Thyroid gland (tissue), 4 donors: ENCODE results near the gene MAN2A2. TPM values are rescaled to one million over a fixed set of nuclear protein-coding genes. Genes with fewer than 3 reads are reported as not detected.
"Not testable (repeated sequence)": the region's sequence is repeated elsewhere in the genome, so short reads cannot be mapped to it uniquely, and the experiment has no call there.

Source experiments
- DNase-seq, 2 donors: peaks; one replicate each; pipeline ENCODE4 v3.0.0-alpha.2; 2019
- H3K27ac ChIP-seq, 3 donors: fragments of 200-600 bp; sonication (generic); 1 replicate in 2 of 3; 2 replicates in 1 of 3; pipeline ENCODE4 v1.5.1; 2016 to 2019; ENCODE audit warnings: mild to moderate bottlenecking in 1 of 3, moderate library complexity in 1 of 3
- H3K27me3 ChIP-seq: fragments of 200-600 bp; sonication (generic); one replicate; pipeline ENCODE4 v1.5.1; 2019
- H3K36me3 ChIP-seq, 2 donors: fragments of 200-600 bp; sonication (generic); one replicate each; pipeline ENCODE4 v1.5.1; 2016 to 2019
- H3K4me1 ChIP-seq, 2 donors: fragments of 200-600 bp; sonication (generic); one replicate each; pipeline ENCODE4 v1.5.1; 2017 to 2019
- H3K4me3 ChIP-seq, 3 donors: fragments of 200-600 bp; sonication (generic); replicated peaks in 1 of 3; 1 replicate in 2 of 3; 2 replicates in 1 of 3; pipeline ENCODE4 v1.5.1; 2016; ENCODE audit warnings: mild to moderate bottlenecking in 1 of 3
- H3K9me3 ChIP-seq: fragments of 200-600 bp; sonication (generic); one replicate; pipeline ENCODE4 v1.5.1; 2017
- POLR2A ChIP-seq, 2 donors: fragments of 450-650 bp; IDR thresholded peaks; one replicate each; pipeline ENCODE4 v1.6.1; 2017; ENCODE audit warnings: antibody characterized with exemption in 2 of 2, mild to moderate bottlenecking in 2 of 2, moderate library complexity in 1 of 2
- WGBS, 2 donors: methylation state at CpG; one replicate each; pipeline ENCODE4 v1.1.5; 2017; 5-methylcytosine and 5-hydroxymethylcytosine counted together
- intact Hi-C: fragments of 100-400 bp; cut with DNase I; formaldehyde crosslinking; loops from one replicate; pipeline ENCODE4 v1.15.1; 2023
- total RNA-seq, 4 donors: library from RNA; depleted of rRNA; stranded (reverse); fragments of >200 nt; gene quantifications; one replicate each; pipeline ENCODE4 v1.2.3, GENCODE V29; 2016
- TF ChIP-seq, protein P1 (sequence below), 6 experiments: fragments of 200-600 bp in 3 of 6; fragments of 450-650 bp in 3 of 6; sonication (generic) in 3 of 6; IDR thresholded peaks; one replicate each; pipeline ENCODE4 v1.5.1; 2016 to 2019; ENCODE audit warnings: antibody characterized with exemption in 6 of 6, mild to moderate bottlenecking in 2 of 6, inconsistent platforms in 1 of 6, moderate library complexity in 1 of 6

MAN2A2 gene
- total RNA-seq, 4 donors from 2014 or later, result 30.1 to 129 (median 58.9) TPM

DNA sequence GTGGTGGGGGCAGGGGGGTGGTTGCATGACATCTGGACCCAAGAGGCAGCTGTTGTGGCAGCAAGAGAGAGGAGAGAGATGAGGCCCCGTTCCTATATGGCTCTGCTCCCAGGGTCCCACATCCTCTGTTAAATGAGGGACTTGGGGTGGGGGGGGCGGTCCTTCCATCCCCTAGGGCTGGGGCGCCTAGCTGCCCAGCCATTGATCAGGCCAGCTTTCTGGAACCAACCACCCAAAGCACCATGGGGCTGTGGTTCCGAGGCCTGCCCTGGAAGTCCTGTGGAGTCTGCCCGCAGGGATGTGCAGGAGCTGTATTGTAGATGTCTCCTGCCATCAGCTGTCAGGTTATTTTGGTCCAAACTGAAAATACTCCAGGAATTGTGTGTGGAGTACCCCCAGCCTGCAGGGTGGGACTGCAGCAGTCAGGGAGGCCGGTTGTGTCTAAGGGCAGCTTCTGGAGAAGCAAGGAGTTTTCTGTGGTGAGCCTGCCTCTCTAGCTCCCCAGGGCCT lies 29.6 kb upstream of the MAN2A2 start:
- TF ChIP-seq, protein P1, sequence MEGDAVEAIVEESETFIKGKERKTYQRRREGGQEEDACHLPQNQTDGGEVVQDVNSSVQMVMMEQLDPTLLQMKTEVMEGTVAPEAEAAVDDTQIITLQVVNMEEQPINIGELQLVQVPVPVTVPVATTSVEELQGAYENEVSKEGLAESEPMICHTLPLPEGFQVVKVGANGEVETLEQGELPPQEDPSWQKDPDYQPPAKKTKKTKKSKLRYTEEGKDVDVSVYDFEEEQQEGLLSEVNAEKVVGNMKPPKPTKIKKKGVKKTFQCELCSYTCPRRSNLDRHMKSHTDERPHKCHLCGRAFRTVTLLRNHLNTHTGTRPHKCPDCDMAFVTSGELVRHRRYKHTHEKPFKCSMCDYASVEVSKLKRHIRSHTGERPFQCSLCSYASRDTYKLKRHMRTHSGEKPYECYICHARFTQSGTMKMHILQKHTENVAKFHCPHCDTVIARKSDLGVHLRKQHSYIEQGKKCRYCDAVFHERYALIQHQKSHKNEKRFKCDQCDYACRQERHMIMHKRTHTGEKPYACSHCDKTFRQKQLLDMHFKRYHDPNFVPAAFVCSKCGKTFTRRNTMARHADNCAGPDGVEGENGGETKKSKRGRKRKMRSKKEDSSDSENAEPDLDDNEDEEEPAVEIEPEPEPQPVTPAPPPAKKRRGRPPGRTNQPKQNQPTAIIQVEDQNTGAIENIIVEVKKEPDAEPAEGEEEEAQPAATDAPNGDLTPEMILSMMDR (IDR thresholded peaks at IDR 0.05), result no peak
- TF ChIP-seq POLR2A (IDR thresholded peaks at IDR 0.05), result no peak
- WGBS, 2 donors, result 63 to 64% methylated on average over 5 of the region's 6 CpGs
- no peak for DNase-seq
- H3K36me3 ChIP-seq, result peaks cover 28 to 29% of the 10 kb centered on the region in 2 donors
- no peaks in the 10 kb centered on the region for H3K9me3 ChIP-seq
- H3K4me3 ChIP-seq, result peak overlapping the region in 1 of 3 donors; percentile 95
- no peaks in the 10 kb centered on the region for H3K27me3 ChIP-seq
- peaks cover 49 to 52% of the 10 kb centered on the region in 2 donors for H3K4me1 ChIP-seq
- H3K27ac ChIP-seq, result peak overlapping the region; percentile 62 to 99 (median 97)
- intact Hi-C loops, result no loop called here

DNA sequence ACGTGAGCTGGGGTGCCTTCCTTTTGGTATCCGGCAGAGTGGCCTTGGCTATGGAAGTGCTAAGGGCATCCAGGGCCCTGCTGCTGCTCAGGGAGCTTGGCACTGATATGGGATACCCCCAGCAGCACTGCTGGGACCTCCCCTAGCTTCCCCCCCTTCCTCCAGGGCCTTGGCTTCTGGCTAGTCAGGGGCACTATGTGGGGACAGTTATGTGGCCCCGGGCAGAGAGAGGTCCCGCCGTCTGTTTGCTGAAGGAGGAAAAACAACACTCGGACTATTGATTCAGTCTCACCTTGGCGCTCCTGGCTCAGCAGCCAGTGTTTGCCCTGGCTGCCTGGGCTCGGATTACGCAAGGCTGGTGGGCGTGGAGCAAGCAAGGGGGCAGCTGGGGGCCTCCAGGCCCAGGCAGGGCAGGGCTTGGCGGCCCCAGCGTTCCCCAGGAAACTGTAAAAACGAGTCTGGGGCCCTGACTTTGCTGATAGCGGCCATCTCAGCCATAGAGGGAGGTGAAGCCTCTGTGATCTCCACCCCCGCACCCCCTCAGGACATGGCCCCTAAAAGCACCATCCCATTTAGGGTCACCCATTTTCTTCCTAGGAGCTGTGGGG lies 29.0 kb upstream of the MAN2A2 start:
- no peaks in the 10 kb centered on the region for H3K9me3 ChIP-seq
- H3K27me3 ChIP-seq, result no peaks in the 10 kb centered on the region
- peak; percentile 85 to 92 for DNase-seq
- peaks cover 33 to 34% of the 10 kb centered on the region in 2 donors for H3K36me3 ChIP-seq
- TF ChIP-seq, protein P1 (IDR thresholded peaks at IDR 0.05), result no peak
- TF ChIP-seq POLR2A (IDR thresholded peaks at IDR 0.05), result peak in 1 of 2 donors; percentile 55
- H3K27ac ChIP-seq, result peak overlapping the region; percentile 62 to 99 (median 97)
- H3K4me1 ChIP-seq, result peaks cover 43 to 46% of the 10 kb centered on the region in 2 donors
- intact Hi-C loops, result no loop called here
- 0 to 27% methylated on average over 1 to 13 of the region's 15 CpGs for WGBS, 2 donors
- H3K4me3 ChIP-seq, result no peak overlapping the region

DNA sequence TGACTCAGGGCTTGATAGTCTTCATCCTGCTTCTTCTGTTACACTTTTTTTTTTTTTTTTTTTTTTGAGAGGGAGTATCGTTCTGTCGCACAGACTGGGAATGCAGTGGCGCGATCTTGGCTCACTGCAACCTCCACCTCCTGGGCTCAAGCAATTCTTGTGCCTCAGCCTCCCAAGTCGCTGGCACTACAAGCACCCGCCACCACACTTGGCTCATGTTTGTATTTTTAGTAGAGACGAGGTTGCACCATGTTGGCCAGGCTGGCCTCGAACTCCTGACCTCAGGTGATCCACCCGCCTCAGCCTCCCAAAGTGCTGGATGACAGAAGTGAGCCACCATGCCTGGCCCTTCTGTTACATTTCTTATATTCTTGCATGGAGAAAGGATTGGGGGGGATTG lies 28.1 kb upstream of the MAN2A2 start:
- not testable (repeated sequence) for H3K9me3 ChIP-seq, H3K27me3 ChIP-seq, H3K4me3 ChIP-seq, DNase-seq
- peaks cover 34 to 37% of the 10 kb centered on the region in 2 donors for H3K4me1 ChIP-seq
- peaks cover 42 to 43% of the 10 kb centered on the region in 2 donors for H3K36me3 ChIP-seq
- intact Hi-C loops, result loop anchor here (5.0 kb wide), 1 partner anchor 178 kb away; no protein-coding TSS in a partner anchor
- peak overlapping the region in 1 of 3 donors; percentile 97 for H3K27ac ChIP-seq
- 87 to 88% methylated on average over 9 of the region's 9 CpGs for whole genome bisulfite sequencing, 2 donors

DNA sequence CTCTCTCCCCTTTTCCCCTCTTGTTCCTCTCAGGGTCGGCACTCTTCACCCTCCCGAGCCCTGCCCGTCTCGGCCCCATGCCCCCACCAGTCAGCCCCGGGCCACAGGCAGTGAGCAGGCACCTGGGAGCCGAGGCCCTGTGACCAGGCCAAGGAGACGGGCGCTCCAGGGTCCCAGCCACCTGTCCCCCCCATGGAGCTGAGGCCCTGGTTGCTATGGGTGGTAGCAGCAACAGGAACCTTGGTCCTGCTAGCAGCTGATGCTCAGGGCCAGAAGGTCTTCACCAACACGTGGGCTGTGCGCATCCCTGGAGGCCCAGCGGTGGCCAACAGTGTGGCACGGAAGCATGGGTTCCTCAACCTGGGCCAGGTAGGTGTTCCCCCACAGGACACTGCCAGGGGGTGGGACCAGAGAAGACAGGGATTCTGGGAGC lies 27.5 kb upstream of the MAN2A2 start:
- DNase-seq, result no peak
- WGBS, 2 donors, result 92 to 97% methylated on average over 5 to 10 of the region's 12 CpGs
- Histone ChIP-seq H3K9me3 (no peaks in the 10 kb centered on the region), H3K4me1 (peaks cover 28 to 31% of the 10 kb centered on the region in 2 donors), H3K36me3 (peaks cover 48 to 49% of the 10 kb centered on the region in 2 donors), H3K27ac (no peak overlapping the region), H3K27me3 (no peaks in the 10 kb centered on the region), H3K4me3 (no peak overlapping the region)
- no peak for TF ChIP-seq POLR2A (IDR thresholded peaks at IDR 0.05)
- TF ChIP-seq, protein P1 (IDR thresholded peaks at IDR 0.05), result no peak
- intact Hi-C loops, result loop anchor here (5.0 kb wide), 1 partner anchor 178 kb away; no protein-coding TSS in a partner anchor

DNA sequence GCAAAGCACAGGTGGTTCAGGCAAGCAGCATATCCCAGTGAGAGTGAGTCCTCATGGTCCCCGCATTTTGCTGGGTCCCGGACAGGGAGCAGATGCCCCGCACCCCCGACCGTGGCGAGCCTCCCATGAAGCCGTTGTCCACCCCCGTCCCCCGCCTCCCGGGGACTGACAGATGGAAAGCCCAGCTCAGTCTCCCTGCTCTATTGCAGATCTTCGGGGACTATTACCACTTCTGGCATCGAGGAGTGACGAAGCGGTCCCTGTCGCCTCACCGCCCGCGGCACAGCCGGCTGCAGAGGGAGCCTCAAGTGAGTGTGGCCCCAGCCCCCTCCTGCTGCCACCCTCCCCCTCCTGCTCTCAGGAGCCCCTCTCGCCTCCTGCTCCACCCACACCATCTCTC lies 27.1 kb upstream of the MAN2A2 start:
- TF ChIP-seq POLR2A (IDR thresholded peaks at IDR 0.05), result no peak
- TF ChIP-seq, protein P1 (IDR thresholded peaks at IDR 0.05), result no peak
- 95% methylated on average over 11 to 20 of the region's 20 CpGs for WGBS, 2 donors
- intact Hi-C loops, result loop anchor here (5.0 kb wide), 1 partner anchor 179 kb away; no protein-coding TSS in a partner anchor

More for the DNA sequence above, 27.1 kb upstream of the MAN2A2 start:
- Histone ChIP-seq H3K27ac (no peak overlapping the region), H3K36me3 (peaks cover 51 to 54% of the 10 kb centered on the region in 2 donors), H3K4me1 (peaks cover 24 to 28% of the 10 kb centered on the region in 2 donors), H3K27me3 (no peaks in the 10 kb centered on the region), H3K9me3 (no peaks in the 10 kb centered on the region), H3K4me3 (no peak overlapping the region)
- DNase-seq, result no peak
